D721Med (cell line): ENCODE results near the gene ASCL5.
A peak's percentile ranks its signal among the peaks of the same experiment; 100 is the strongest.

Source experiments
- DNase-seq: peaks from one replicate; pipeline ENCODE4 v3.0.0; 2011; ENCODE audit warnings: low spot score; ENCODE audit not compliant: insufficient read length
- FAIRE-seq: peaks from 2 replicates; lab custom pipeline; 2011; peaks lifted over from hg19 to GRCh38; lab: Jason Lieb, UNC
- CTCF ChIP-seq: IDR thresholded peaks from 2 replicates; pipeline ENCODE4 v1.5.1; 2012; ENCODE audit warnings: mild to moderate bottlenecking, control low read depth; ENCODE audit not compliant: insufficient read depth; ENCODE audit errors: missing control alignments

The ASCL5 gene

GRCh38 chr1:201110616-201111015 is 16.4 kb downstream of the ASCL5 start:
- TF ChIP-seq CTCF, result no peak
- DNase-seq, result no peak
- no peak for FAIRE-seq

- no peak for FAIRE-seq
- no peak for DNase-seq
- TF ChIP-seq CTCF, result no peak
These were observed 16.8 kb downstream of the ASCL5 start for GRCh38 chr1:201110138-201110537.

GRCh38 chr1:201109651-201110050 is 17.3 kb downstream of the ASCL5 start:
- FAIRE-seq (no peak), DNase-seq (no peak)
- TF ChIP-seq CTCF, result no peak

- FAIRE-seq (no peak), DNase-seq (no peak)
- no peak for TF ChIP-seq CTCF
These were observed 18.4 kb downstream of the ASCL5 start for GRCh38 chr1:201108614-201109013.

- no peak for TF ChIP-seq CTCF
- DNase-seq (no peak), FAIRE-seq (no peak)
These were observed 21.3 kb downstream of the ASCL5 start for GRCh38 chr1:201105688-201106087.

- FAIRE-seq (peak; percentile 44), DNase-seq (no peak)
- TF ChIP-seq CTCF, result no peak
These were observed 22.8 kb downstream of the ASCL5 start for GRCh38 chr1:201104141-201104540.

GRCh38 chr1:201103666-201104065 is 23.3 kb downstream of the ASCL5 start:
- FAIRE-seq, result no peak
- TF ChIP-seq CTCF, result no peak
- no peak for DNase-seq
